Stimulated activated CD4-positive, alpha-beta T cell treated with anti-CD3 and anti-CD28 coated beads, TNF-alpha, amount 100 ng/mL, for 24 hours (primary cell): ENCODE results near the gene ST8SIA4.

Experiments used
- DNase-seq, 3 experiments: peaks; one replicate each; pipeline ENCODE4 v3.0.0-alpha.2; 2020; ENCODE audit warnings: low read depth in 3 of 3

The ST8SIA4 gene

GRCh38 chr5:100832252-100833230, 70.5 kb downstream of the ST8SIA4 start:
- DNase-seq = no peak

- no peak for DNase-seq
These were observed 74.2 kb downstream of the ST8SIA4 start for GRCh38 chr5:100828898-100829356.

- no peak for DNase-seq
These were observed 74.8 kb downstream of the ST8SIA4 start for GRCh38 chr5:100828071-100828897.

GRCh38 chr5:100827481-100827889, 75.6 kb downstream of the ST8SIA4 start:
- no peak for DNase-seq

- no peak for DNase-seq
These were observed 76.9 kb downstream of the ST8SIA4 start for GRCh38 chr5:100826133-100826532.

GRCh38 chr5:100824635-100825034, 78.4 kb downstream of the ST8SIA4 start:
- DNase-seq = no peak

- no peak for DNase-seq
These were observed 79.3 kb downstream of the ST8SIA4 start for GRCh38 chr5:100823812-100824211.

GRCh38 chr5:100821751-100822150, 81.3 kb downstream of the ST8SIA4 start:
- no peak for DNase-seq

GRCh38 chr5:100818340-100818739, 84.7 kb downstream of the ST8SIA4 start:
- no peak for DNase-seq

GRCh38 chr5:100803397-100803796, 99.7 kb downstream of the ST8SIA4 start:
- DNase-seq = no peak

GRCh38 chr5:100802208-100802607, 100.9 kb downstream of the ST8SIA4 start:
- DNase-seq = no peak

GRCh38 chr5:100800562-100800961, 102.5 kb downstream of the ST8SIA4 start:
- no peak for DNase-seq

- no peak for DNase-seq
These were observed 103.9 kb downstream of the ST8SIA4 start for GRCh38 chr5:100799166-100799565.

GRCh38 chr5:100797861-100798260, 105.2 kb downstream of the ST8SIA4 start:
- DNase-seq = no peak

- DNase-seq = no peak
These were observed 106.2 kb downstream of the ST8SIA4 start for GRCh38 chr5:100796851-100797250.

GRCh38 chr5:100794844-100795243, 108.2 kb downstream of the ST8SIA4 start:
- DNase-seq = no peak

GRCh38 chr5:100794218-100794617, 108.9 kb downstream of the ST8SIA4 start:
- DNase-seq = no peak

GRCh38 chr5:100792781-100793180, 110.3 kb downstream of the ST8SIA4 start:
- DNase-seq = no peak

GRCh38 chr5:100791391-100791790, 111.7 kb downstream of the ST8SIA4 start:
- no peak for DNase-seq

GRCh38 chr5:100790951-100791350, 112.1 kb downstream of the ST8SIA4 start:
- no peak for DNase-seq

- no peak for DNase-seq
These were observed 112.9 kb downstream of the ST8SIA4 start for GRCh38 chr5:100790170-100790665.

- DNase-seq = no peak
These were observed 113.4 kb downstream of the ST8SIA4 start for GRCh38 chr5:100789694-100790093.
